AG04450 (cell line): ENCODE data around the gene ZNF835. TPM values are rescaled to one million over a fixed set of nuclear protein-coding genes. Genes with fewer than 3 reads are reported as not detected.

ENCODE experiments used
- CTCF ChIA-PET: fragments of 300-600, 350-600 bp; formaldehyde crosslinking; extraction: SDS; loops from one replicate; lab custom pipeline; 2022; ENCODE audit warnings: antibody characterized with exemption, inconsistent platforms; lab: Charles Lee
- POLR2A ChIA-PET: fragments of 350-600 bp; formaldehyde crosslinking; extraction: SDS; loops from one replicate; lab custom pipeline; 2021; ENCODE audit warnings: antibody characterized with exemption, inconsistent platforms; lab: Yijun Ruan, JAX
- DNase-seq: peaks from one replicate; pipeline ENCODE4 v3.0.0-alpha.2; 2011; ENCODE audit warnings: low read depth, low spot score
- H3K27ac ChIP-seq: one replicate; pipeline ENCODE4 v1.5.1; 2012; ENCODE audit warnings: low read depth, low read length, control low read depth
- H3K27me3 ChIP-seq: one replicate; pipeline ENCODE4 v1.6.0; 2012; ENCODE audit warnings: low read length; ENCODE audit not compliant: control insufficient read depth, insufficient read depth
- H3K4me3 ChIP-seq: 2 replicates; pipeline ENCODE4 v1.5.1; 2011; ENCODE audit warnings: mild to moderate bottlenecking, low read depth, low read length, control low read depth
- H3K9me3 ChIP-seq: 2 replicates; pipeline ENCODE4 v1.5.1; 2012; ENCODE audit warnings: low read length; ENCODE audit not compliant: control insufficient read depth, insufficient read depth
- CTCF ChIP-seq: IDR thresholded peaks from 2 replicates; pipeline ENCODE4 v1.5.1; 2011; ENCODE audit warnings: low read depth, low read length, control low read depth, inconsistent platforms
- polyA plus RNA-seq: library from polyadenylated mRNA; depleted of rRNA; stranded (reverse); fragments of >200 nt; gene quantifications from 2 replicates; pipeline ENCODE4 v1.2.3, GENCODE V29; 2011; rRNA removed

The ZNF835 gene
- polyA plus RNA-seq, 1 experiment = not detected

GRCh38 chr19:56617531-56617930 lies 54.0 kb downstream of the ZNF835 start:
- no peak for TF ChIP-seq CTCF
- no peak overlapping the region for H3K4me3 ChIP-seq
- ChIA-PET POLR2A (no interaction called here), CTCF (no interaction called here)
- no peak for DNase-seq
- no peak overlapping the region for H3K27ac ChIP-seq
- no peaks in the 10 kb centered on the region for H3K27me3 ChIP-seq
- H3K9me3 ChIP-seq = peaks cover 62% of the 10 kb centered on the region

- ChIA-PET POLR2A (interaction anchor here (0.6 kb wide), 1 partner anchor 14 kb away, joined by 3 read pairs; no protein-coding TSS in a partner anchor), CTCF (interaction anchor here (0.5 kb wide), 1 partner anchor 883 kb away, joined by 3 read pairs; no protein-coding TSS in a partner anchor)
- H3K27me3 ChIP-seq = no peaks in the 10 kb centered on the region
- no peak overlapping the region for H3K4me3 ChIP-seq
- no peak for DNase-seq
- H3K27ac ChIP-seq = no peak overlapping the region
- H3K9me3 ChIP-seq = peaks cover 35% of the 10 kb centered on the region
- no peak for TF ChIP-seq CTCF
These were observed 57.9 kb downstream of the ZNF835 start for GRCh38 chr19:56613639-56614038.

GRCh38 chr19:56612737-56613136 lies 58.8 kb downstream of the ZNF835 start:
- DNase-seq = no peak
- POLR2A ChIA-PET = no interaction called here
- H3K27ac ChIP-seq = no peak overlapping the region
- no peak overlapping the region for H3K4me3 ChIP-seq
- H3K27me3 ChIP-seq = no peaks in the 10 kb centered on the region
- CTCF ChIA-PET = no interaction called here
- peaks cover 34% of the 10 kb centered on the region for H3K9me3 ChIP-seq
- TF ChIP-seq CTCF = no peak

Other genes with a start within 250 kb of the ZNF835 start
- gene ZNF667, start 194.4 kb downstream of the ZNF835 start, polyA plus RNA-seq = 3.4 and 4.4 TPM in 2 replicates
- gene ZNF471, start 163.9 kb downstream of the ZNF835 start, polyA plus RNA-seq = 4.4 and 5.6 TPM in 2 replicates
- 5.0 and 6.5 TPM in 2 replicates for gene ZFP28, start 132.8 kb downstream of the ZNF835 start, polyA plus RNA-seq
- 3.3 and 3.8 TPM in 2 replicates for gene ZNF470, start 104.3 kb downstream of the ZNF835 start, polyA plus RNA-seq
- 4.7 and 6.4 TPM in 2 replicates for gene ZNF71, start 76.5 kb downstream of the ZNF835 start, polyA plus RNA-seq
- 0.17 and 0.20 TPM in 2 replicates for gene SMIM17, start 28.6 kb downstream of the ZNF835 start, polyA plus RNA-seq
- 0.01 TPM in 1 of 2 replicates, not detected in the other for gene PEG3, start 169.0 kb upstream of the ZNF835 start, polyA plus RNA-seq
- not detected in 2 replicates for gene ZIM2, start 169.0 kb upstream of the ZNF835 start, polyA plus RNA-seq